Measurements from ENCODE around the gene MEIS2. TPM values are rescaled to one million over a fixed set of nuclear protein-coding genes. Genes with fewer than 3 reads are reported as not detected.

The MEIS2 gene
- total and polyA plus RNA-seq, 2 of the 13 experiments (the other 11 are each of a cell fraction or from before 2014, with no cell fraction given), result 10.7 to 12.4 TPM

DNA sequence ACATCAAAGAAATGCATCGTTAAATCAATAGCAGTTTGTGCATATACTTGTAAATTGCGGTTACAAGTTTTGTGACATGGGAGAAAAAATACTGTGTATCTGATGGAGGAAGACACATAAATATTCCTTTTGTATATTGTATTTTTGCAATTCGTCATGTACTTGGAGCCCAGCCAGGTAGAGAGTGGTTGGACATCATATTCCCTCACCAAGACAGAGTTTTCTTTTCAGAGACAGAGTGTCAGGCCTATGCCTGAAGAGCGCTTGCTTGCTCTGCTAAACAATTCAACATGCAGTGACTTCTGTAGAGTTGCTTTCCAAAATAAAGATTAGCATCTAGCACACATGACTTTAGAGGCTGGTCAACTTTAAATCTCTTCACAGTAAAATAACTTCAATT, 24.8 kb upstream of the MEIS2 start (continued):
- TF ChIP-seq KAT8 (CRISPR knock-in tag; IDR thresholded peaks at IDR 0.05) (no peak), NFKBIZ (CRISPR knock-in tag; IDR thresholded peaks at IDR 0.05) (no peak), ZNF441 (CRISPR knock-in tag; IDR thresholded peaks at IDR 0.05; ENCODE audit: borderline replicate concordance) (no peak), ZBTB21 (CRISPR knock-in tag; IDR thresholded peaks at IDR 0.05) (no peak)

DNA sequence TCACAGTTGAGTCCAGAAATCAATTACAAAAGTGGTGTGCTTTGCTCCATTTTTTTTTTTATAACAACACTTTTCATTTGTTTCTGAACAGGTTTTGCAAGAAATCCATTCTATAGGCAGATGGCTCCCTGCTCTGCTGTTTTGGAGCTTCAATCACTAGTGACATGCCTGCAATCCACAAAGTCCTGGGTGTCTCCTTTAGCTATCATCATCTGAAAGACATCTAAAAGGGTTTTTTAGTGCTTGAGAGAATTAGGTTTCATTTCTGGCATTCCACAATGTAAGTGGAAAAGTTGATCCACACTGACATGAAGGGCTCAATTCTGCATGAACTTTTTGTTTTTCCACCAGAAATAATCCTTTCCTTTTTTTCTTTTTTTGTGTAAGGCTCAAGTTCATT, 24.0 kb upstream of the MEIS2 start:
- H4K20me1 ChIP-seq (ENCODE audit: insufficient read depth, low read length), result no peaks in the 10 kb centered on the region
- no peak overlapping the region for H3K27ac ChIP-seq (ENCODE audit: extremely low read length, insufficient read depth, low read length)
- in situ Hi-C loops (cut with HindIII; ENCODE audit: extremely low pct_ligation_motif_present, low pct_unique_long_range_greater_than_20kb), result loop anchor here (25.0 kb wide), 2 partner anchors 1587 to 1837 kb away; partner anchors contain the start of gene DPH6

More for the DNA sequence above, 24.0 kb upstream of the MEIS2 start:
- Histone ChIP-seq H3K9ac (ENCODE audit: insufficient read depth, low read depth, low read length) (no peak overlapping the region), H3K79me2 (ENCODE audit: insufficient read depth, low read length) (no peaks in the 10 kb centered on the region), H3K4me3 (replicated peaks in 1 of 3; ENCODE audit: insufficient read depth in 1 of 3, low read depth in 2 of 3, low read length in 3 of 3) (no peak overlapping the region), H3K27me3 (ENCODE audit: control insufficient read depth in 1 of 2, insufficient read depth in 2 of 2, low read length in 2 of 2) (no peaks in the 10 kb centered on the region; a peak in 1 of 5 replicates), H3K9me3 (ENCODE audit: low read length) (no peaks in the 10 kb centered on the region), H3K36me3 (replicated peaks in 1 of 2; ENCODE audit: control insufficient read depth in 1 of 2, insufficient read depth in 2 of 2, low read length in 2 of 2) (no peaks in the 10 kb centered on the region), H3K4me2 (ENCODE audit: low read depth, low read length) (no peak overlapping the region), H2AFZ (ENCODE audit: low read length) (no peak overlapping the region), H3K4me1 (ENCODE audit: insufficient read depth, low read length) (no peaks in the 10 kb centered on the region)
- no peak for ATAC-seq
- ChIA-PET POLR2A (no interaction called here), CTCF (ENCODE audit: low intra/inter-chr PET ratio, low total read pairs) (no interaction called here)
- TF ChIP-seq NFIC (IDR thresholded peaks at IDR 0.05; ENCODE audit: low read length), result no peak
- no peak for TF ChIP-seq KDM6A (CRISPR knock-in tag; IDR thresholded peaks at IDR 0.05; ENCODE audit: low read depth)
- no peak for TF ChIP-seq HNRNPK (IDR thresholded peaks at IDR 0.05; ENCODE audit: low read depth, low read length, poor library complexity, severe bottlenecking)
- no peak for TF ChIP-seq ZNF350 (CRISPR knock-in tag; IDR thresholded peaks at IDR 0.05; ENCODE audit: borderline replicate concordance, low read depth)
- TF ChIP-seq, protein P1, sequence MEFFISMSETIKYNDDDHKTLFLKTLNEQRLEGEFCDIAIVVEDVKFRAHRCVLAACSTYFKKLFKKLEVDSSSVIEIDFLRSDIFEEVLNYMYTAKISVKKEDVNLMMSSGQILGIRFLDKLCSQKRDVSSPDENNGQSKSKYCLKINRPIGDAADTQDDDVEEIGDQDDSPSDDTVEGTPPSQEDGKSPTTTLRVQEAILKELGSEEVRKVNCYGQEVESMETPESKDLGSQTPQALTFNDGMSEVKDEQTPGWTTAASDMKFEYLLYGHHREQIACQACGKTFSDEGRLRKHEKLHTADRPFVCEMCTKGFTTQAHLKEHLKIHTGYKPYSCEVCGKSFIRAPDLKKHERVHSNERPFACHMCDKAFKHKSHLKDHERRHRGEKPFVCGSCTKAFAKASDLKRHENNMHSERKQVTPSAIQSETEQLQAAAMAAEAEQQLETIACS (CRISPR knock-in tag; IDR thresholded peaks at IDR 0.05), result no peak
- TF ChIP-seq MAZ (IDR thresholded peaks at IDR 0.05; ENCODE audit: borderline replicate concordance, low read depth, low read length), result no peak
- TF ChIP-seq MAZ (CRISPR knock-in tag; IDR thresholded peaks at IDR 0.05; ENCODE audit: low read depth), result no peak
- no peak for TF ChIP-seq GTF3A (CRISPR knock-in tag; conservative IDR thresholded peaks at IDR 0.05)
- TF ChIP-seq ZBTB7B (CRISPR knock-in tag; IDR thresholded peaks at IDR 0.05), result no peak
- TF ChIP-seq, protein P2, sequence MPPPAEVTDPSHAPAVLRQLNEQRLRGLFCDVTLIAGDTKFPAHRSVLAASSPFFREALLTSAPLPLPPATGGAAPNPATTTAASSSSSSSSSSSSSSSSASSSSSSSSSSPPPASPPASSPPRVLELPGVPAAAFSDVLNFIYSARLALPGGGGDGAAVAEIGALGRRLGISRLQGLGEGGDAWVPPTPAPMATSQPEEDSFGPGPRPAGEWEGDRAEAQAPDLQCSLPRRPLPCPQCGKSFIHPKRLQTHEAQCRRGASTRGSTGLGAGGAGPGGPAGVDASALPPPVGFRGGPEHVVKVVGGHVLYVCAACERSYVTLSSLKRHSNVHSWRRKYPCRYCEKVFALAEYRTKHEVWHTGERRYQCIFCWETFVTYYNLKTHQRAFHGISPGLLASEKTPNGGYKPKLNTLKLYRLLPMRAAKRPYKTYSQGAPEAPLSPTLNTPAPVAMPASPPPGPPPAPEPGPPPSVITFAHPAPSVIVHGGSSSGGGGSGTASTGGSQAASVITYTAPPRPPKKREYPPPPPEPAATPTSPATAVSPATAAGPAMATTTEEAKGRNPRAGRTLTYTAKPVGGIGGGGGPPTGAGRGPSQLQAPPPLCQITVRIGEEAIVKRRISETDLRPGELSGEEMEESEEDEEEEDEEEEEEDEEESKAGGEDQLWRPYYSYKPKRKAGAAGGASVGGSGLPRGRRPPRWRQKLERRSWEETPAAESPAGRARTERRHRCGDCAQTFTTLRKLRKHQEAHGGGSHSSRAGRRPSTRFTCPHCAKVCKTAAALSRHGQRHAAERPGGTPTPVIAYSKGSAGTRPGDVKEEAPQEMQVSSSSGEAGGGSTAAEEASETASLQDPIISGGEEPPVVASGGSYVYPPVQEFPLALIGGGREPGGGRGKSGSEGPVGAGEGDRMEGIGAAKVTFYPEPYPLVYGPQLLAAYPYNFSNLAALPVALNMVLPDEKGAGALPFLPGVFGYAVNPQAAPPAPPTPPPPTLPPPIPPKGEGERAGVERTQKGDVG (CRISPR knock-in tag; IDR thresholded peaks at IDR 0.05; ENCODE audit: borderline replicate concordance), result no peak
- TF ChIP-seq, protein P3, sequence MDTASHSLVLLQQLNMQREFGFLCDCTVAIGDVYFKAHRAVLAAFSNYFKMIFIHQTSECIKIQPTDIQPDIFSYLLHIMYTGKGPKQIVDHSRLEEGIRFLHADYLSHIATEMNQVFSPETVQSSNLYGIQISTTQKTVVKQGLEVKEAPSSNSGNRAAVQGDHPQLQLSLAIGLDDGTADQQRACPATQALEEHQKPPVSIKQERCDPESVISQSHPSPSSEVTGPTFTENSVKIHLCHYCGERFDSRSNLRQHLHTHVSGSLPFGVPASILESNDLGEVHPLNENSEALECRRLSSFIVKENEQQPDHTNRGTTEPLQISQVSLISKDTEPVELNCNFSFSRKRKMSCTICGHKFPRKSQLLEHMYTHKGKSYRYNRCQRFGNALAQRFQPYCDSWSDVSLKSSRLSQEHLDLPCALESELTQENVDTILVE (CRISPR knock-in tag; IDR thresholded peaks at IDR 0.05), result no peak
- TF ChIP-seq, protein P4, sequence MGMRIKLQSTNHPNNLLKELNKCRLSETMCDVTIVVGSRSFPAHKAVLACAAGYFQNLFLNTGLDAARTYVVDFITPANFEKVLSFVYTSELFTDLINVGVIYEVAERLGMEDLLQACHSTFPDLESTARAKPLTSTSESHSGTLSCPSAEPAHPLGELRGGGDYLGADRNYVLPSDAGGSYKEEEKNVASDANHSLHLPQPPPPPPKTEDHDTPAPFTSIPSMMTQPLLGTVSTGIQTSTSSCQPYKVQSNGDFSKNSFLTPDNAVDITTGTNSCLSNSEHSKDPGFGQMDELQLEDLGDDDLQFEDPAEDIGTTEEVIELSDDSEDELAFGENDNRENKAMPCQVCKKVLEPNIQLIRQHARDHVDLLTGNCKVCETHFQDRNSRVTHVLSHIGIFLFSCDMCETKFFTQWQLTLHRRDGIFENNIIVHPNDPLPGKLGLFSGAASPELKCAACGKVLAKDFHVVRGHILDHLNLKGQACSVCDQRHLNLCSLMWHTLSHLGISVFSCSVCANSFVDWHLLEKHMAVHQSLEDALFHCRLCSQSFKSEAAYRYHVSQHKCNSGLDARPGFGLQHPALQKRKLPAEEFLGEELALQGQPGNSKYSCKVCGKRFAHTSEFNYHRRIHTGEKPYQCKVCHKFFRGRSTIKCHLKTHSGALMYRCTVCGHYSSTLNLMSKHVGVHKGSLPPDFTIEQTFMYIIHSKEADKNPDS (CRISPR knock-in tag; IDR thresholded peaks at IDR 0.05), result no peak
- TF ChIP-seq FOXK1 (CRISPR knock-in tag; IDR thresholded peaks at IDR 0.05; ENCODE audit: borderline replicate concordance, low read depth), result no peak
- no peak for TF ChIP-seq ZNF841 (CRISPR knock-in tag; IDR thresholded peaks at IDR 0.05; ENCODE audit: borderline replicate concordance)
- no peak for FAIRE-seq
- intact Hi-C loops (cut with micrococcal nuclease; ENCODE audit: unreplicated experiment), result no loop called here
- no peak for DNase-seq (ENCODE audit: low spot score)
- no TSS peak for BruUV-seq (replicated peaks)

Data from HepG2 (cell line).